ENCODE data around the gene NCAPD2.
A peak's percentile ranks its signal among the peaks of the same experiment; 100 is the strongest.
"Not testable (repeated sequence)": the region's sequence is repeated elsewhere in the genome, so short reads cannot be mapped to it uniquely, and the experiment has no call there.

Gene NCAPD2

DNA sequence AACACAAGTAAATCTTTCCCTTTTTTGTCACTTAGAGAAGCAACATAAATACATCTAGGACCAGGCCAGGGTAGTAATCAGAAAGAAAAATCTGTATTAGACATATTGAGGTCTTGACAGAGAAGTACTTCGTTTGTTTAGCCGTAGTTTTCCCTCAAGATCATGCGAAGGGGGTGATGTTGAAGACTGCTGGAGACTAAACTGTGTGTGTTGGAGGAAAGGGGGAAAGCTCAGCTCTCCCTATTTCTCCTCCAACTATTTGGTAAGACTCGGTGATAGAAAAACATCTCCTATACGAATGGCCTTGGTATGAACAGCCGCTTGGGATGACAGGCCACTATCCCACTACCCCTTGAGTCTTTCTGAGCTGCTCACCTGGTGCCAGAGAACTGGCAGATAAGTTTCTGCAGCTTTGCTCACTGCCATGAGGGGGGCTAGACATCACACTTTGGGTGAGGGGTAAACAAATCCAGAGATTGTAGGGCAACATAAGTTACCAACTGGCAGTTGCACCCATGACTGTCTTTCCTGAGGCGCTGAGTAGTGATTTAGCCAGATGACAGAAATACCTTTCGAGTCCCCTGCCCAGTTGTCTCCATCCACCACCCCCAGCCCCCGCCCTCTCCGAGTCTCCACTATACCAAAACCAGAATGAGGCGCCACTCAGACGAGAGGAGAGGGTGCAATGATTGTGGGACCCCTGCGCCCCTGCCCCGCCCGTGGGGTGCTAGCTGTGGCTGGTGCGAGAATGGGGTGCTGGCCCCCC, 24.1 kb upstream of the NCAPD2 start:
- H3K4me3 ChIP-seq (ENCODE audit: control insufficient read depth, low read depth, low read length), result peak overlapping the region; percentile 81
- TF ChIP-seq, protein P1, sequence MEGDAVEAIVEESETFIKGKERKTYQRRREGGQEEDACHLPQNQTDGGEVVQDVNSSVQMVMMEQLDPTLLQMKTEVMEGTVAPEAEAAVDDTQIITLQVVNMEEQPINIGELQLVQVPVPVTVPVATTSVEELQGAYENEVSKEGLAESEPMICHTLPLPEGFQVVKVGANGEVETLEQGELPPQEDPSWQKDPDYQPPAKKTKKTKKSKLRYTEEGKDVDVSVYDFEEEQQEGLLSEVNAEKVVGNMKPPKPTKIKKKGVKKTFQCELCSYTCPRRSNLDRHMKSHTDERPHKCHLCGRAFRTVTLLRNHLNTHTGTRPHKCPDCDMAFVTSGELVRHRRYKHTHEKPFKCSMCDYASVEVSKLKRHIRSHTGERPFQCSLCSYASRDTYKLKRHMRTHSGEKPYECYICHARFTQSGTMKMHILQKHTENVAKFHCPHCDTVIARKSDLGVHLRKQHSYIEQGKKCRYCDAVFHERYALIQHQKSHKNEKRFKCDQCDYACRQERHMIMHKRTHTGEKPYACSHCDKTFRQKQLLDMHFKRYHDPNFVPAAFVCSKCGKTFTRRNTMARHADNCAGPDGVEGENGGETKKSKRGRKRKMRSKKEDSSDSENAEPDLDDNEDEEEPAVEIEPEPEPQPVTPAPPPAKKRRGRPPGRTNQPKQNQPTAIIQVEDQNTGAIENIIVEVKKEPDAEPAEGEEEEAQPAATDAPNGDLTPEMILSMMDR (conservative IDR thresholded peaks at IDR 0.05; ENCODE audit: control insufficient read depth, insufficient read depth, low read depth, low read length), result no peak
- no peak for DNase-seq (ENCODE audit: low read depth)

DNA sequence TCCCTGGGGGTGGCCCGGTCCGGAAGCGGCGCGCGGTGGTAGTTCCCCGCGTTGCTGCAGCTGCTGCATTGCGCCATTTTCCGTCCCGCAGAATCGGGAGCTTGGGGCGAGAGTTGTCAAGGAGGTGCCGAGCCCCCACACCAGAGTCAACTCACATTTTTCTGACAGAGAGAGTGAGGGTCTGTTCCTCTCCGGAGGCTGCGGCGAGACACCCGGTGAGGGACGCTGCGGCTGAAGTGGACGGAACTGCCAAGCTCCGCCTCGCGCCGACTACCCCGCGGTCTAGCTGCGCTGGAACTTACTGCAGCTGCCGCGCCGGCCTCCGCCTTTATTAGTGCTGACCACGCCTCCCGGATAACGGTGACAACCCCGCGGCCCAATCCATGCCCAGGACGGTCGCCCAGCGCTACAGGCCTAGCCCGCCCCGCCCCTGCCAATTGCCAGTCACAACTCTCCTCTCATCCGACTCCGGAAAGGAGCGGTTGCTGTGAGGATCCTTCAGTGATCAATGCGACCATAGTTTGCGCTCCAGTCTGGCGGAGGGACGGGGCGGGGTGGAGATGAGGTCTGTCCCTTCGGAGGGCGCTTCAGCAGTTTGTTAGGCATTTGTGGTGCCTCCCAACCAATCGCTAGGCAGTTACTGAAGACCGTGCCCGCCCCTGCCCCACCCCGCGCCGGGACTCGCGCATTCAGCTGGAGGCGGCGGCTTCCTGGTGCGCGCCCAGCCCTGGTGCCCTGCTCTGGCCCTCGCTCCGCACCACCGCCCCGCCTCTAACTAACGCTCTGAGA, 23.3 kb upstream of the NCAPD2 start, which contains the start of gene VAMP1:
VAMP1 (minus strand) TSS at position 303 of the 789 bp plus-strand sequence; CDS start at position 157, 146 bp downstream.
- TF ChIP-seq, protein P1 (conservative IDR thresholded peaks at IDR 0.05; ENCODE audit: control insufficient read depth, insufficient read depth, low read depth, low read length), result no peak
- DNase-seq (ENCODE audit: low read depth), result peak; percentile 96
- H3K4me3 ChIP-seq (ENCODE audit: control insufficient read depth, low read depth, low read length), result peak within 1 kb of the TSS; percentile 81

DNA sequence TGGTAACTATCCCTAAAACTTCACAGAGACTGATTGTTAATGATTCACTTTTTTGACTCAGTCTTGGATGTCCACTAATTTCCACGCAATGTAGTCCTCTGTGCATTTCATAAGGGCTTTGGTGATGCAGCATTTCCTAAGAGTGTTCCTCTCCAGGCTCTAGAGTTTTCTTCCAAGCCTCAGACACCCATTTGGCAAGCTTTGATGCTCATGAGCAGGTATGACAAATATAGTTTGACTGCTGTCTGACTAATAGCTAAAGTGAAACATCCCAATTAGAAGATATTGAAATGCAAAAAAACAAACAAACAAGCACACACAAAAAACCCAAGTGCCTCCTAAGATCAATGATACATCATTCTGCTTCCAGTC, 21.9 kb upstream of the NCAPD2 start:
- TF ChIP-seq, protein P1 (conservative IDR thresholded peaks at IDR 0.05; ENCODE audit: control insufficient read depth, insufficient read depth, low read depth, low read length), result no peak
- peak; percentile 87 for DNase-seq (ENCODE audit: low read depth)
- H3K4me3 ChIP-seq (ENCODE audit: control insufficient read depth, low read depth, low read length), result no peak overlapping the region

DNA sequence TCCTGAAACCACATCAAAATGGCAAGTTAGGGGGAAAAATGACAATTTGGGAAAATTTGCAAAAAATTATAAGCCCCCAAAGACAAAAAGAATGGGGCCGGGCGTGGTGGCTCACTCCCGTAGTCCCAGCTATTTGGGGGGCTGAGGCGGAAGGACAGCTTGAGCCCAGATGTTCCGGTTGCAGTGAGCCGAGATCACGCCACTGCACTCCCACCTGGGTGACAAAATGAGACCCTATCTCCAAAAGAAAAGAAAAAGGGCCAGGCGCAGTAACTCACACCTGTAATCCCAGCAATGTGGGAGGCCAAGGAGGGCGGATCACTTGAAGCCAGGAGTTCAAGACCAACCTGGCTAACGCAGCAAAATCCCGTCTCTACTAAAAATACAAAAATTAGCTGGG, 21.4 kb upstream of the NCAPD2 start:
- no peak overlapping the region for H3K4me3 ChIP-seq (ENCODE audit: control insufficient read depth, low read depth, low read length)
- TF ChIP-seq, protein P1 (conservative IDR thresholded peaks at IDR 0.05; ENCODE audit: control insufficient read depth, insufficient read depth, low read depth, low read length), result no peak
- DNase-seq (ENCODE audit: low read depth), result no peak

DNA sequence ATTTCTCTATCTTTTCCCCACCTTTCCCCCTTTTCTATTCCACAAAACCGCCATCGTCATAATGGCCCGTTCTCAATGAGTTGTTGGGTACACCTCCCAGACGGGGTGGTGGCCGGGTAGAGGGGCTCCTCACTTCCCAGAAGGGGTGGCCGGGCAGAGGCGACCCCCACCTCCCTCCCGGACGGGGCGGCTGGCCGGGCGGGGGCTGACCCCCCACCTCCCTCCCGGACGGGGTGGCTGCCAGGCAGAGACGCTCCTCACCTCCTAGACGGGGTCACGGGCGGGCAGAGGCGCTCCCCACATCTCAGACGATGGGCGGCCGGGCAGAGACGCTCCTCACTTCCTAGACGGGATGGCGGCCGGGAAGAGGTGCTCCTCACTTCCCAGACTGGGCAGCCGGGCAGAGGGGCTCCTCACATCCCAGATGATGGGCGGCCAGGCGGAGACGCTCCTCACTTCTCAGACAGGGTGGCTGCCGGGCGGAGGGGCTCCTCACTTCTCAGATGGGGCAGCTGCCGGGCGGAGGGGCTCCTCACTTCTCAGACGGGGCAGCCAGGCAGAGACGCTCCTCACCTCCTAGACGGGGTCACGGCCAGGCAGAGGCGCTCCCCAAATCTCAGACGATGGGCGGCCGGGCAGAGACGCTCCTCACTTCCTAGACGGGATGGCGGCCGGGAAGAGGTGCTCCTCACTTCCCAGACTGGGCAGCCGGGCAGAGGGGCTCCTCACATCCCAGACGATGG, 18.5 kb upstream of the NCAPD2 start:
- DNase-seq (ENCODE audit: low read depth); H3K4me3 ChIP-seq (ENCODE audit: control insufficient read depth, low read depth, low read length): not testable (repeated sequence)

DNA sequence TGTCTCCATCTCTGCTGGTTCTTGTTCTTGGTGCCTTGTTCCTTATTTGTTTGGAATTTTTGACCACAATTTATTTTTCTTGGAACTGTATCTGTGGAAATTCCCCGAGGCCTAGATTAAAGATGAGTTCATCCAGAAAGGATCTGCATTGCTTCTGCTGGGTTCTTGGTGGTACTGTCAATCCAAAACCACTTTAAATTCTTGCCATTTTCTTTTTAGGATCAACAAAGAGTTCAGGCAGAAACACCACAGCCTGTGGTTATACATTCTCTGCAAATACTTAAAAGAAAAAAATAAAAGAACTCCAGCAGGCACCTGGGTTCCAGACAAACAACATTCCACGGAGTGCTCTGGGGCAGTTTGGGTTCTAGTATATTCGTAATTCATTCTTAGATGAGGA, 17.4 kb upstream of the NCAPD2 start:
- DNase-seq (ENCODE audit: low read depth), result peak; percentile 67
- no peak overlapping the region for H3K4me3 ChIP-seq (ENCODE audit: control insufficient read depth, low read depth, low read length)
- TF ChIP-seq, protein P1 (conservative IDR thresholded peaks at IDR 0.05; ENCODE audit: control insufficient read depth, insufficient read depth, low read depth, low read length), result no peak

DNA sequence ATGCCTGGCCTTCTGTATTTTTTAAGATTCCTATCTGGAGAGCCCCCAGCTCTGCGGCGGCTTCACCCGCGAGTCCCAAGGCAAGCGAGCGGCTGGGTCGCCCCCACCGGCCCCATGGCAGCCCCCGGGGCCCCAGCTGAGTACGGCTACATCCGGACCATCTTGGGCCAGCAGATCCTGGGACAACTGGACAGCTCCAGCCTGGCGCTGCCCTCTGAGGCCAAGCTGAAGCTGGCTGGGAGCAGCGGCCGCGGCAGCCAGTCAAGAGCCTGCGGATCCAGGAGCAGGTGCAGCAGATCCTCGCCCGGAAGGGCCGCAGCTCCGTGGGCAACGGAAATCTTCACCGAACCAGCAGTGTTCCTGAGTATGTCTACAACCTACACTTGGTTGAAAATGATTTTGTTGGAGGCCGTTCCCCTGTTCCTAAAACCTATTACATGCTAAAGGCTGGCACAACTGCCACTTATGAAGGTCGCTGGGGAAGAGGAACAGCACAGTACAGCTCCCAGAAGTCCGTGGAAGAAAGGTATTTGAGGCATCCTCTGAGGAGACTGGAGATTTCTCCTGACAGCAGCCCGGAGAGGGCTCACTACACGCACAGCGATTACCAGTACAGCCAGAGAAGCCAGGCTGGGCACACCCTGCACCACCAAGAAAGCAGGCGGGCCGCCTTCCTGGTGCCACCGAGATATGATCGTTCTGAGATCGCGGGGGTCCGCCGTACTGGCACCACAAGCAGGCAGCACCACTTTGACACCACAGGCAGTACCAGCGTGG, 16.1 kb upstream of the NCAPD2 start:
- not testable (repeated sequence) for H3K4me3 ChIP-seq (ENCODE audit: control insufficient read depth, low read depth, low read length); DNase-seq (ENCODE audit: low read depth)
